SK-N-SH (cell line): ENCODE results near the gene ATRAID.

Experiments
- JUND ChIP-seq: IDR thresholded peaks from 2 replicates; pipeline ENCODE4 v1.4.0; 2012
- TF ChIP-seq, protein P1 (sequence below): fragments of 200-600 bp; sonication (generic); IDR thresholded peaks from 2 replicates; pipeline ENCODE4 v1.6.1; 2017; ENCODE audit warnings: antibody characterized with exemption, mild to moderate bottlenecking, moderate library complexity

DNA sequence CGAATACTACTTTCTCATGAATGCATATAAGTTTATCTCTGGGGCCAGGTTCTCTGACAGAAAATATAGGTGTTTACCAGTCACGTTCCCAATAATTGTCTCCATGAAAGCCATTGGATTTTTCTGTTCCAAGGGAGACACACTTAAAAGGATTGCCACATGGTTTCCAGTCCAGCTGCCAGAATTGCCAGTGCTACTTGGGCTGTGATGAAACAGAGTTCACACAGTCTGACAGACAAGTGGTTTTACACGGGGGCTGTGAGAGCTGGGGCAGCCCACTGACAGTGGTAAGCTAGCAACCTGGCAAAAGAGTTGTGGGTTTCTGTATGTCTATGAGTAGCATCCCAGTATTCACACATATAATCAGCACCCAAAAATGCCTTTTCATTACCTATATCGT, 27.7 kb upstream of the ATRAID start:
- no peak for TF ChIP-seq JUND
- TF ChIP-seq, protein P1, sequence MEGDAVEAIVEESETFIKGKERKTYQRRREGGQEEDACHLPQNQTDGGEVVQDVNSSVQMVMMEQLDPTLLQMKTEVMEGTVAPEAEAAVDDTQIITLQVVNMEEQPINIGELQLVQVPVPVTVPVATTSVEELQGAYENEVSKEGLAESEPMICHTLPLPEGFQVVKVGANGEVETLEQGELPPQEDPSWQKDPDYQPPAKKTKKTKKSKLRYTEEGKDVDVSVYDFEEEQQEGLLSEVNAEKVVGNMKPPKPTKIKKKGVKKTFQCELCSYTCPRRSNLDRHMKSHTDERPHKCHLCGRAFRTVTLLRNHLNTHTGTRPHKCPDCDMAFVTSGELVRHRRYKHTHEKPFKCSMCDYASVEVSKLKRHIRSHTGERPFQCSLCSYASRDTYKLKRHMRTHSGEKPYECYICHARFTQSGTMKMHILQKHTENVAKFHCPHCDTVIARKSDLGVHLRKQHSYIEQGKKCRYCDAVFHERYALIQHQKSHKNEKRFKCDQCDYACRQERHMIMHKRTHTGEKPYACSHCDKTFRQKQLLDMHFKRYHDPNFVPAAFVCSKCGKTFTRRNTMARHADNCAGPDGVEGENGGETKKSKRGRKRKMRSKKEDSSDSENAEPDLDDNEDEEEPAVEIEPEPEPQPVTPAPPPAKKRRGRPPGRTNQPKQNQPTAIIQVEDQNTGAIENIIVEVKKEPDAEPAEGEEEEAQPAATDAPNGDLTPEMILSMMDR, result no peak
